ENCODE results near the gene METTL24. TPM values are rescaled to one million over a fixed set of nuclear protein-coding genes. Genes with fewer than 3 reads are reported as not detected.

Gene METTL24
- total and polyA plus RNA-seq, 10 of the 15 experiments (the other 5 are each of a cell fraction or from before 2014, with no cell fraction given): 0.20 TPM; not detected in 9

DNA sequence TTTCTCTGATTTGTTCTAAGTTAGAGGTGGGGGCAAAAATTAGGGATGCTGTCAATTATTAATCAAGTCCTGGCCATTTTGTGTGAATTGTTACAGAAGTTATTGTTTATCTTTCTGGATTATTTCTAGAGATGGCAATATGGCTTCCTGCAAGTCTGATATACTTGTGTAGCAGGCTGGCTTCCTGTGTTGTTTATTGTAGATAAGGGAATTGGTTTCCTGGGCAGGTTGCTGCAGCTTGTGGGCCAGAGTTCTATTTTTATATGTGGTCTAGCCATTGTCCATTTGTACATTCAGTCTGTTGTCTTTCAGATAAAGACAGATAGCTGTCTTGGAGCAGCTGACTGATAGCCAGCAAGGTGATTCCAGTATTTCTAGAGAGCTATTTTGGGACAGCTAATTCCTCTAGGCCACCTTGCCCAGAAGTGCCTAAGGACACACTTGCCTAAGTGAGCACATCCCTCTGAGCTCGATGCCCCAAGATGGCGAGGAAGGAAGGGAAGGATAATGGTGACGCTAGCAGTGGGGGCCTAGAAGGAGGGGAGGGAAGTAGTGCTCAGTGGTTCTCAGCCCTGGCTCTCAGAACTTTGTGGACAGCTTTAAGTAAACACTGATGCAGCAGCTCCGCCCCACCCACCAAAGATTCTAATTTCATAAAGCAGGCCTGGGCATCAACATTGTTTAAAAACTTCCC lies 31.7 kb upstream of the METTL24 start:
- ChIA-PET POLR2A (interaction anchor here (0.6 kb wide), 1 partner anchor 156 kb away, joined by 3 read pairs; no protein-coding TSS in a partner anchor), SMC1A (ENCODE audit: uncharacterized antibody, unreplicated experiment) (interaction anchor here (0.7 to 5.5 kb wide), 16 partner anchors 20 to 864 kb away, joined by 3 to 55 read pairs (median 3); no protein-coding TSS in a partner anchor), CTCF (interaction anchor here (0.6 to 7.1 kb wide), 22 partner anchors 9 to 1005 kb away, joined by 3 to 98 read pairs (median 3); partner anchors contain the start of genes CDC40 and WASF1), RAD21 (ENCODE audit: unreplicated experiment) (interaction anchor here (0.7 to 1.8 kb wide), 6 partner anchors 25 to 794 kb away, joined by 3 to 18 read pairs (median 6); no protein-coding TSS in a partner anchor)
- Histone ChIP-seq H3K4me2 (ENCODE audit: control insufficient read depth, insufficient read depth) (no peak overlapping the region), H3K9ac (ENCODE audit: control insufficient read depth, insufficient read depth, low read length) (no peak overlapping the region), H3K4me1 (ENCODE audit: control insufficient read depth, insufficient read depth, low read length) (no peaks in the 10 kb centered on the region), H3K36me3 (ENCODE audit: control insufficient read depth in 2 of 2, insufficient read depth in 2 of 2, low read length in 1 of 2) (no peaks in the 10 kb centered on the region), H2AFZ (ENCODE audit: control insufficient read depth, low read depth, low read length) (no peak overlapping the region), H3K9me3 (replicated peaks; ENCODE audit: control insufficient read depth, insufficient read depth, low read length) (no peaks in the 10 kb centered on the region), H4K20me1 (ENCODE audit: control insufficient read depth, insufficient read depth) (no peaks in the 10 kb centered on the region), H3K79me2 (ENCODE audit: control insufficient read depth, insufficient read depth, low read length) (no peaks in the 10 kb centered on the region), H3K27me3 (replicated peaks in 1 of 2; ENCODE audit: control insufficient read depth in 2 of 2, insufficient read depth in 2 of 2, low read length in 1 of 2) (no peaks in the 10 kb centered on the region), H3K27ac (ENCODE audit: control insufficient read depth, insufficient read depth) (no peak overlapping the region), H3K4me3 (no peak overlapping the region)
- no TSS peak for BruUV-seq (replicated peaks)
- in situ Hi-C loops (cut with MboI): loop anchor here (5.0 to 10.0 kb wide), 4 partner anchors 215 to 863 kb away; partner anchors contain the start of gene WASF1
- ATAC-seq (no peak), DNase-seq (ENCODE audit: low read depth, low spot score) (no peak), FAIRE-seq (no peak)
- TF ChIP-seq CREM (IDR thresholded peaks at IDR 0.05; ENCODE audit: low read depth) (no peak), ZNF687 (IDR thresholded peaks at IDR 0.05) (no peak), RELA (IDR thresholded peaks at IDR 0.05; ENCODE audit: borderline replicate concordance, partially characterized antibody) (no peak), USF1 (IDR thresholded peaks at IDR 0.05; ENCODE audit: borderline replicate concordance, extremely low read length, insufficient read depth, low read depth, low read length) (no peak), ESRRA (IDR thresholded peaks at IDR 0.05; ENCODE audit: low read length) (no peak)
- TF ChIP-seq, protein P1, sequence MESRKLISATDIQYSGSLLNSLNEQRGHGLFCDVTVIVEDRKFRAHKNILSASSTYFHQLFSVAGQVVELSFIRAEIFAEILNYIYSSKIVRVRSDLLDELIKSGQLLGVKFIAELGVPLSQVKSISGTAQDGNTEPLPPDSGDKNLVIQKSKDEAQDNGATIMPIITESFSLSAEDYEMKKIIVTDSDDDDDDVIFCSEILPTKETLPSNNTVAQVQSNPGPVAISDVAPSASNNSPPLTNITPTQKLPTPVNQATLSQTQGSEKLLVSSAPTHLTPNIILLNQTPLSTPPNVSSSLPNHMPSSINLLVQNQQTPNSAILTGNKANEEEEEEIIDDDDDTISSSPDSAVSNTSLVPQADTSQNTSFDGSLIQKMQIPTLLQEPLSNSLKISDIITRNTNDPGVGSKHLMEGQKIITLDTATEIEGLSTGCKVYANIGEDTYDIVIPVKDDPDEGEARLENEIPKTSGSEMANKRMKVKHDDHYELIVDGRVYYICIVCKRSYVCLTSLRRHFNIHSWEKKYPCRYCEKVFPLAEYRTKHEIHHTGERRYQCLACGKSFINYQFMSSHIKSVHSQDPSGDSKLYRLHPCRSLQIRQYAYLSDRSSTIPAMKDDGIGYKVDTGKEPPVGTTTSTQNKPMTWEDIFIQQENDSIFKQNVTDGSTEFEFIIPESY (IDR thresholded peaks at IDR 0.05): no peak
- WGBS (ENCODE audit: insufficient coverage, insufficient replicate concordance, low lambda C conversion rate, missing lambda C conversion rate): 25% methylated on average over 4 of the region's 4 CpGs
- intact Hi-C loops (cut with micrococcal nuclease; ENCODE audit: unreplicated experiment): loop anchor here (2.0 to 10.0 kb wide), 2 partner anchors 795 to 863 kb away; no protein-coding TSS in a partner anchor

All from GM12878 (cell line).